HFFc6 (cell line): ENCODE results near the gene KIAA2012. TPM values are rescaled to one million over a fixed set of nuclear protein-coding genes. Genes with fewer than 3 reads are reported as not detected.

ENCODE experiments used
- DNase-seq: peaks from one replicate; pipeline ENCODE4 v3.0.0-alpha.2; 2018
- H3K27ac Mint-ChIP-seq: 2 replicates; pipeline ENCODE4 v1.8.0; 2020; ENCODE audit warnings: mild to moderate bottlenecking, mixed read lengths
- H3K27me3 Mint-ChIP-seq: 2 replicates; pipeline ENCODE4 v1.8.0; 2021; ENCODE audit warnings: mild to moderate bottlenecking, moderate library complexity, mixed read lengths; ENCODE audit not compliant: insufficient read depth
- H3K36me3 Mint-ChIP-seq: 2 replicates; pipeline ENCODE4 v1.8.0; 2021; ENCODE audit warnings: low read depth, mixed read lengths
- H3K4me1 Mint-ChIP-seq: 2 replicates; pipeline ENCODE4 v1.8.0; 2020; ENCODE audit warnings: low read depth, mixed read lengths
- H3K4me3 Mint-ChIP-seq: 2 replicates; pipeline ENCODE4 v1.8.0; 2020; ENCODE audit warnings: mild to moderate bottlenecking, moderate library complexity, mixed read lengths
- H3K9me3 Mint-ChIP-seq: 2 replicates; pipeline ENCODE4 v1.8.0; 2020; ENCODE audit warnings: mild to moderate bottlenecking, mixed read lengths
- CTCF ChIP-seq: fragments of 200-600 bp; sonication (generic); IDR thresholded peaks from 2 replicates; pipeline ENCODE4 v1.5.0; 2021; ENCODE audit warnings: antibody characterized with exemption, mild to moderate bottlenecking
- total RNA-seq, 6 experiments: library from RNA; stranded (reverse); fragmentation: NEBNext Ultra II Directional; extraction: Animal tissue kit (Norgen Biotek cat#: 25700); gene quantifications; 2 replicates in 1 of 6; 3 replicates in 5 of 6; pipeline ENCODE4 v1.2.3, GENCODE V29; 2021

The KIAA2012 gene
- total RNA-seq, 6 experiments from 2014 or later, result 0.09 to 0.40 (median 0.26) TPM

- Mint-ChIP-seq H3K36me3 (no peaks in the 10 kb centered on the region), H3K27me3 (peaks cover 2% of the 10 kb centered on the region), H3K9me3 (no peaks in the 10 kb centered on the region), H3K4me1 (peaks cover 57% of the 10 kb centered on the region), H3K4me3 (peak overlapping the region; percentile 18), H3K27ac (peak overlapping the region; percentile 36)
- TF ChIP-seq CTCF, result no peak
- DNase-seq, result peak; percentile 55
Measured at GRCh38 chr2:202152104-202152715, 79.2 kb downstream of the KIAA2012 start.

GRCh38 chr2:202154613-202155012 lies 81.6 kb downstream of the KIAA2012 start:
- Mint-ChIP-seq H3K4me3 (no peak overlapping the region), H3K36me3 (no peaks in the 10 kb centered on the region), H3K27me3 (peaks cover 2% of the 10 kb centered on the region; the same call in 1 of the 2 replicates), H3K4me1 (peaks cover 47% of the 10 kb centered on the region), H3K9me3 (no peaks in the 10 kb centered on the region), H3K27ac (no peak overlapping the region)
- DNase-seq, result no peak
- TF ChIP-seq CTCF, result no peak

- no peak for TF ChIP-seq CTCF
- Mint-ChIP-seq H3K9me3 (no peaks in the 10 kb centered on the region), H3K27ac (no peak overlapping the region), H3K27me3 (peaks cover 2% of the 10 kb centered on the region; the same call in 1 of the 2 replicates), H3K4me1 (peaks cover 45% of the 10 kb centered on the region), H3K36me3 (no peaks in the 10 kb centered on the region), H3K4me3 (no peak overlapping the region)
- DNase-seq, result no peak
Measured at GRCh38 chr2:202157211-202157990, 84.3 kb downstream of the KIAA2012 start.

GRCh38 chr2:202158796-202159195 lies 85.7 kb downstream of the KIAA2012 start:
- H3K4me1 Mint-ChIP-seq, result peaks cover 31% of the 10 kb centered on the region
- TF ChIP-seq CTCF, result peak; percentile 54
- H3K9me3 Mint-ChIP-seq, result no peaks in the 10 kb centered on the region
- H3K36me3 Mint-ChIP-seq, result no peaks in the 10 kb centered on the region
- peak; percentile 16 for DNase-seq
- peaks cover 2% of the 10 kb centered on the region; the same call in 1 of the 2 replicates for H3K27me3 Mint-ChIP-seq
- H3K27ac Mint-ChIP-seq, result no peak overlapping the region
- H3K4me3 Mint-ChIP-seq, result no peak overlapping the region

- no peaks in the 10 kb centered on the region for H3K9me3 Mint-ChIP-seq
- DNase-seq, result peak; percentile 33
- TF ChIP-seq CTCF, result no peak
- no peak overlapping the region for H3K4me3 Mint-ChIP-seq
- peaks cover 41% of the 10 kb centered on the region for H3K4me1 Mint-ChIP-seq
- no peaks in the 10 kb centered on the region for H3K36me3 Mint-ChIP-seq
- H3K27me3 Mint-ChIP-seq, result no peaks in the 10 kb centered on the region; the same call in 1 of the 2 replicates
- no peak overlapping the region for H3K27ac Mint-ChIP-seq
Measured at GRCh38 chr2:202161151-202161835, 88.2 kb downstream of the KIAA2012 start.
